Chondrocyte (in vitro differentiated cells): Measurements from ENCODE around the gene ARMC5. TPM values are rescaled to one million over a fixed set of nuclear protein-coding genes. Genes with fewer than 3 reads are reported as not detected.

ENCODE experiments used
- DNase-seq: peaks from one replicate; pipeline ENCODE4 v3.0.0; 2021; ENCODE audit warnings: mixed read lengths, low spot score
- H3K27ac Mint-ChIP-seq: one replicate; pipeline ENCODE4 v1.8.0; 2021; ENCODE audit warnings: mild to moderate bottlenecking, moderate library complexity, mixed read lengths; ENCODE audit not compliant: unreplicated experiment
- H3K27me3 Mint-ChIP-seq: 2 replicates; pipeline ENCODE4 v1.8.0; 2021; ENCODE audit warnings: low read depth, mixed read lengths
- H3K36me3 Mint-ChIP-seq: 2 replicates; pipeline ENCODE4 v1.8.0; 2021; ENCODE audit warnings: low read depth, mixed read lengths
- H3K4me1 Mint-ChIP-seq: 2 replicates; pipeline ENCODE4 v1.8.0; 2021; ENCODE audit warnings: low read depth, mild to moderate bottlenecking, mixed read lengths
- H3K4me3 Mint-ChIP-seq: one replicate; pipeline ENCODE4 v1.8.0; 2021; ENCODE audit warnings: mild to moderate bottlenecking, moderate library complexity, mixed read lengths; ENCODE audit not compliant: unreplicated experiment
- H3K9me3 Mint-ChIP-seq: 2 replicates; pipeline ENCODE4 v1.8.0; 2021; ENCODE audit warnings: low read depth, mixed read lengths
- total RNA-seq: library from RNA; stranded (reverse); gene quantifications from 3 replicates; pipeline ENCODE4 v1.2.1, GENCODE V29; 2021
- TF ChIP-seq, protein P1 (sequence below): fragments of 200-600 bp; sonication (generic); IDR thresholded peaks from 2 replicates; pipeline ENCODE4 v1.5.0; 2021; ENCODE audit warnings: antibody characterized with exemption, mild to moderate bottlenecking, moderate library complexity

ARMC5 gene
- total RNA-seq, 1 donor from 2014 or later: 12.2 TPM

- H3K4me3 Mint-ChIP-seq: no peak overlapping the region
- H3K9me3 Mint-ChIP-seq: peaks cover 6% of the 10 kb centered on the region
Observed at GRCh38 chr16:31420037-31420436, 39.3 kb upstream of the ARMC5 start.

GRCh38 chr16:31421587-31421986 is 37.7 kb upstream of the ARMC5 start:
- TF ChIP-seq, protein P1, sequence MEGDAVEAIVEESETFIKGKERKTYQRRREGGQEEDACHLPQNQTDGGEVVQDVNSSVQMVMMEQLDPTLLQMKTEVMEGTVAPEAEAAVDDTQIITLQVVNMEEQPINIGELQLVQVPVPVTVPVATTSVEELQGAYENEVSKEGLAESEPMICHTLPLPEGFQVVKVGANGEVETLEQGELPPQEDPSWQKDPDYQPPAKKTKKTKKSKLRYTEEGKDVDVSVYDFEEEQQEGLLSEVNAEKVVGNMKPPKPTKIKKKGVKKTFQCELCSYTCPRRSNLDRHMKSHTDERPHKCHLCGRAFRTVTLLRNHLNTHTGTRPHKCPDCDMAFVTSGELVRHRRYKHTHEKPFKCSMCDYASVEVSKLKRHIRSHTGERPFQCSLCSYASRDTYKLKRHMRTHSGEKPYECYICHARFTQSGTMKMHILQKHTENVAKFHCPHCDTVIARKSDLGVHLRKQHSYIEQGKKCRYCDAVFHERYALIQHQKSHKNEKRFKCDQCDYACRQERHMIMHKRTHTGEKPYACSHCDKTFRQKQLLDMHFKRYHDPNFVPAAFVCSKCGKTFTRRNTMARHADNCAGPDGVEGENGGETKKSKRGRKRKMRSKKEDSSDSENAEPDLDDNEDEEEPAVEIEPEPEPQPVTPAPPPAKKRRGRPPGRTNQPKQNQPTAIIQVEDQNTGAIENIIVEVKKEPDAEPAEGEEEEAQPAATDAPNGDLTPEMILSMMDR: no peak

More at GRCh38 chr16:31420037-31420436, 39.3 kb upstream of the ARMC5 start:
- H3K27me3 Mint-ChIP-seq: peaks cover 36% of the 10 kb centered on the region
- DNase-seq: no peak
- H3K36me3 Mint-ChIP-seq: no peaks in the 10 kb centered on the region
- no peak overlapping the region for H3K27ac Mint-ChIP-seq
- no peaks in the 10 kb centered on the region for H3K4me1 Mint-ChIP-seq
- TF ChIP-seq, protein P1: no peak

DNA sequence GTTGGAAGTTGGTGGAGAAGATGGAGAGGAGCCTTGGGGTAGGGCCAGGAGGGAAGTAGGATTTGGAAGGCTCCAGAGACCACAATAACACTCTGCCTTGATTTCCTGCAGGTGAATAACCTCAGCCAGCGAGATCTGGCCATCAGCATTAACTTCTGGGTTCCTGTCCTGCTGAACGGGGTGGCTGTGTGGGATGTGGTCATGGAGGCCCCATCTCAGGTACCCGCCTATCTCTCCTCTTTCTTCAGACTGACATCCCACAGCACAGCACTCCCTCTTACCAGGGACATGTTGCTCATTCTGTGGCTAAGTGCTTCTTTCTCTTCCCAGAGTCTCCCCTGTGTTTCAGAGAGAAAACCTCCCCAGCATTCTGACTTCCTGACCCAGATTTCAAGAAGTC is 36.1 kb upstream of the ARMC5 start:
- Mint-ChIP-seq H3K4me3 (no peak overlapping the region), H3K36me3 (no peaks in the 10 kb centered on the region), H3K9me3 (peaks cover 1% of the 10 kb centered on the region), H3K27me3 (peaks cover 43% of the 10 kb centered on the region), H3K4me1 (no peaks in the 10 kb centered on the region), H3K27ac (no peak overlapping the region)
- TF ChIP-seq, protein P1: no peak
- DNase-seq: peak; percentile 20

More at GRCh38 chr16:31421587-31421986, 37.7 kb upstream of the ARMC5 start:
- DNase-seq: peak; percentile 39
- Mint-ChIP-seq H3K36me3 (no peaks in the 10 kb centered on the region), H3K9me3 (peaks cover 6% of the 10 kb centered on the region), H3K27me3 (peaks cover 41% of the 10 kb centered on the region), H3K27ac (no peak overlapping the region), H3K4me1 (no peaks in the 10 kb centered on the region), H3K4me3 (no peak overlapping the region)

- Mint-ChIP-seq H3K4me3 (no peak overlapping the region), H3K9me3 (no peaks in the 10 kb centered on the region), H3K4me1 (no peaks in the 10 kb centered on the region), H3K27ac (no peak overlapping the region), H3K27me3 (peaks cover 47% of the 10 kb centered on the region), H3K36me3 (no peaks in the 10 kb centered on the region)
- TF ChIP-seq, protein P1: no peak
- DNase-seq: peak; percentile 67
Observed at GRCh38 chr16:31423801-31424200, 35.5 kb upstream of the ARMC5 start.

DNA sequence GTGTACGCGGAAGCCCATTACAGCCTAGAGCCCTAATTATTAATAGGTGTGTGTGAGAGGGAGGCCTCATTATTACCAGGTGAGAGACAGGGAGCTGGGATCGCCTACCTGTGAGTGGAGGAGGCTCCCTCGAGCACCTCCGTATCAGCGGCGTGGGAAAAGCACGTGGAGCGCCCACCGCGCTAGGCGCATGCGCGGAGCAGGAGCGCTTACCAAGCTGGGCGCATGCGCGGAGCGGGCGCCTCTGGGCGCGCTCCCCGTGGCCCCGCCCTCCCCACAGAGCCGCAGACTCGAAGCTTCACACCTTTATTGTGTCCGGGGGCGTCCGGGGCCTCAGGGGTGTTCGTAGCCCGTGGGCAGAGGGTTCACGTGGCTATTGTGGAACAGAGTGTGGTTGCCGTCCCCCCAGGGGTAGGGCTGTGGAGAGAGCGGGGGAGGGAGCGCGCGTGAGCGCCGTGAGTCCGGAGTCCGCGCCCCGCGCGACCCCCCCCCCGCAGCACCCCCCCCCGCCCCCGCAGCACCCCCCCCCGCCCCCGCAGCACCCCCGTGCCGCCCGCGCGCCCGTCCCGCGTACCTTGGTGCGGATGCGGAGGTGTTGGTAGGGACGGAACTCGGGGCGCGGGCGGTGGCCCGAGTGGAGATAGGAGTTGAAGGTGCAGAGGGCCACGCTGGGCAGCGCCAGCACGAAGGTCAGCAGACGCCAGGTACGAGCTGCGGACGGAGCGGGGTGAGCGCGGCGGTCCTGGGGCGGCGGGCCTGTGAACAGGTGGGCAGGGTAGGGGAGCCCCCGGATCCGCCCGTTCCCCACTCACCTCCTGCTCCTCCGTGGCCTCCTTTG is 31.6 kb upstream of the ARMC5 start:
- Mint-ChIP-seq H3K27ac (no peak overlapping the region), H3K4me1 (no peaks in the 10 kb centered on the region)

More for the DNA sequence above, 31.6 kb upstream of the ARMC5 start:
- Mint-ChIP-seq H3K36me3 (no peaks in the 10 kb centered on the region), H3K4me3 (no peak overlapping the region), H3K27me3 (peaks cover 47% of the 10 kb centered on the region), H3K9me3 (no peaks in the 10 kb centered on the region)
- TF ChIP-seq, protein P1: no peak
- DNase-seq: peak; percentile 94
